Tibial nerve (tissue), 4 donors: ENCODE measurements around the gene FGFR1OP2. TPM values are rescaled to one million over a fixed set of nuclear protein-coding genes. Genes with fewer than 3 reads are reported as not detected.

ENCODE experiments used
- DNase-seq, 2 donors: peaks; one replicate each; pipeline ENCODE4 v3.0.0-alpha.2; 2019; ENCODE audit warnings: low spot score in 2 of 2
- H3K27ac ChIP-seq, 4 donors: fragments of 200-600 bp; sonication (generic) in 3 of 4; one replicate each; pipeline ENCODE4 v1.5.1; 2017 to 2019; ENCODE audit warnings: mild to moderate bottlenecking in 1 of 4
- H3K27me3 ChIP-seq, 2 donors: fragments of 200-600 bp; sonication (generic) in 1 of 2; one replicate each; pipeline versions ENCODE4 v1.5.1 to v1.6.0; 2017 to 2019
- H3K36me3 ChIP-seq, 3 donors: fragments of 200-600 bp; sonication (generic); one replicate each; pipeline ENCODE4 v1.5.1; 2018 to 2019
- H3K4me1 ChIP-seq, 4 donors: fragments of 200-600 bp; sonication (generic) in 3 of 4; one replicate each; pipeline ENCODE4 v1.5.1; 2017 to 2019
- H3K4me3 ChIP-seq, 4 donors: fragments of 200-600 bp; sonication (generic) in 3 of 4; one replicate each; pipeline ENCODE4 v1.5.1; 2017 to 2019; ENCODE audit warnings: mild to moderate bottlenecking in 1 of 4, moderate library complexity in 1 of 4
- H3K9me3 ChIP-seq, 4 donors: fragments of 200-600 bp; sonication (generic) in 3 of 4; one replicate each; pipeline ENCODE4 v1.5.1; 2017 to 2019
- EP300 ChIP-seq, 2 donors: sonication (generic); formaldehyde crosslinking; IDR thresholded peaks; one replicate each; pipeline ENCODE4 v1.6.1; 2017; ENCODE audit warnings: antibody characterized with exemption in 2 of 2, mild to moderate bottlenecking in 1 of 2
- POLR2A ChIP-seq, 2 donors: fragments of 450-650 bp; IDR thresholded peaks; one replicate each; pipeline ENCODE4 v1.6.1; 2017; ENCODE audit warnings: antibody characterized with exemption in 2 of 2, mild to moderate bottlenecking in 2 of 2, moderate library complexity in 2 of 2
- WGBS, 2 donors: methylation state at CpG; one replicate each; pipeline ENCODE4 v1.1.5; 2018; 5-methylcytosine and 5-hydroxymethylcytosine counted together
- total RNA-seq, 4 donors: library from RNA; depleted of rRNA; stranded (reverse); fragments of >200 nt; gene quantifications; one replicate each; pipeline ENCODE4 v1.1.0, GENCODE V29; 2016
- TF ChIP-seq, protein P1 (sequence below), 5 experiments: fragments of 200-600 bp in 3 of 5; fragments of 450-650 bp in 2 of 5; sonication (generic) in 3 of 5; IDR thresholded peaks; one replicate each; pipeline ENCODE4 v1.5.1; 2016 to 2019; ENCODE audit warnings: antibody characterized with exemption in 5 of 5, mild to moderate bottlenecking in 3 of 5, moderate library complexity in 2 of 5

The FGFR1OP2 gene
- total RNA-seq, 4 donors from 2014 or later, result 106 to 142 (median 129) TPM

DNA sequence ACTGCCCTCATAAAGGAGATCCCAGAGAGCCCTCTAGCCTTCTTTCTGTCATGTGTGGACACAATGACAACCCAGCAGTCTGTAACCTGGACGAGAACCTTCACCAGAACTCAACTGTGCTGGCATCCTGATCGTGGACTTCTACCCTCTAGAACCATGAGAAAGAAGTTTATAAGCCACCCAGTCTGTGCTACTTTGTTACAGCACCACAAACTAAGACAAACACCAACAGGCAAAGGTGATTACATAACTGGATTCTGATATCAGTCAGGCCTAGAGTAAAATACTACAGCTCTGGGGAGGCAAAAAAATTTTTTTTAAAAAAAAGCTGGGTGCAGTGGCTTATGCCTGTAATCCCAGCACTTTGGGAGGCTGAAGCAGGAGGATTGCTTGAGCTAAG, 57.4 kb downstream of the FGFR1OP2 start:
- no peak overlapping the region for H3K27ac ChIP-seq
- DNase-seq, result no peak
- no peak for TF ChIP-seq EP300 (IDR thresholded peaks at IDR 0.05)
- no peak for TF ChIP-seq POLR2A (IDR thresholded peaks at IDR 0.05)
- TF ChIP-seq, protein P1, sequence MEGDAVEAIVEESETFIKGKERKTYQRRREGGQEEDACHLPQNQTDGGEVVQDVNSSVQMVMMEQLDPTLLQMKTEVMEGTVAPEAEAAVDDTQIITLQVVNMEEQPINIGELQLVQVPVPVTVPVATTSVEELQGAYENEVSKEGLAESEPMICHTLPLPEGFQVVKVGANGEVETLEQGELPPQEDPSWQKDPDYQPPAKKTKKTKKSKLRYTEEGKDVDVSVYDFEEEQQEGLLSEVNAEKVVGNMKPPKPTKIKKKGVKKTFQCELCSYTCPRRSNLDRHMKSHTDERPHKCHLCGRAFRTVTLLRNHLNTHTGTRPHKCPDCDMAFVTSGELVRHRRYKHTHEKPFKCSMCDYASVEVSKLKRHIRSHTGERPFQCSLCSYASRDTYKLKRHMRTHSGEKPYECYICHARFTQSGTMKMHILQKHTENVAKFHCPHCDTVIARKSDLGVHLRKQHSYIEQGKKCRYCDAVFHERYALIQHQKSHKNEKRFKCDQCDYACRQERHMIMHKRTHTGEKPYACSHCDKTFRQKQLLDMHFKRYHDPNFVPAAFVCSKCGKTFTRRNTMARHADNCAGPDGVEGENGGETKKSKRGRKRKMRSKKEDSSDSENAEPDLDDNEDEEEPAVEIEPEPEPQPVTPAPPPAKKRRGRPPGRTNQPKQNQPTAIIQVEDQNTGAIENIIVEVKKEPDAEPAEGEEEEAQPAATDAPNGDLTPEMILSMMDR (IDR thresholded peaks at IDR 0.05), result no peak
- no peaks in the 10 kb centered on the region for H3K9me3 ChIP-seq
- 82 to 88% methylated on average over 2 of the region's 2 CpGs for WGBS, 2 donors
- H3K27me3 ChIP-seq, result no peaks in the 10 kb centered on the region
- no peak overlapping the region for H3K4me3 ChIP-seq
- H3K36me3 ChIP-seq, result peaks cover 0 to 75% (median 11%) of the 10 kb centered on the region in 3 donors
- no peaks in the 10 kb centered on the region for H3K4me1 ChIP-seq

DNA sequence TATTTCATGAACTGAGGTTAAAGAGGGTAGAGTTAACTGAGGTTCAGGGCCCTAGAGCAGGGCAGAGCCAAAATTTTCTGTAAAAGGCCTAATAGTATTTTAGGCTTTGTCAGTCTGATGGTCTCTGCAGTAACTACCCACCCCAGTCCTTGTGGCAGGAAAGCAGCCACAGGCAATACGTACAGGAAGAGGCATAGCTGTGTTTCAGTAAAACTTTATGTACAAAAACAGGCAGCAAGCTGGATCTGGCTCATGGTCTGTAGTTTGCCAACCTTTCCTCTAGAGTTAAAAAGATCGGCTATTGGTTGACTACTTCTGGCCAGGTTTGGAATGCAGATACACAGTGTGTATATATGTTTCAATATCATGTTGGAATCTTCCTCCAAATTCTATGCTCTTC, 58.7 kb downstream of the FGFR1OP2 start:
- H3K4me3 ChIP-seq, result no peak overlapping the region
- H3K9me3 ChIP-seq, result no peaks in the 10 kb centered on the region

DNA sequence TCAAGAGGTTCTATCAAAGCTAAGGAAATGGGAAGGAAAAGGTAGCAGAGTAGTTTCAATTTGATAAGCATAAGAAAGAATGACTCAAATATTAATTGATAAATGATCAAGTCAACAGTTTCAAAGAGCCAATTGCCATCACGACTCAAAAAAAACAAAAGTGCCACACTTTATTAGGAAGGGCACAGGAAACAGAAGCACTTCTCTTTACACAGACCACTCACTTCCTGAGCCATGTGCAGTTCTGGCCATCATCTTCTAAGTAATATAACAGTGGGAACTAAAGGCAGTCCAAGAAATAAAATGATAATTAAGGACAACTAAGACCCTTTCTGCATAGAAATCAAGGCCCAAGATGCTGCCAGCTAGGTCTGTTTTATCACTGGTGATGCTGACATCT, 62.7 kb downstream of the FGFR1OP2 start:
- Histone ChIP-seq H3K36me3 (peaks cover 0 to 35% (median 0%) of the 10 kb centered on the region in 3 donors), H3K4me1 (peaks cover 0 to 31% (median 0%) of the 10 kb centered on the region in 4 donors), H3K27me3 (no peaks in the 10 kb centered on the region), H3K27ac (no peak overlapping the region), H3K9me3 (no peaks in the 10 kb centered on the region), H3K4me3 (no peak overlapping the region)
- DNase-seq, result no peak
- WGBS, 2 donors, result 30 to 49% methylated on average over 1 of the region's 1 CpG
- no peak for TF ChIP-seq POLR2A (IDR thresholded peaks at IDR 0.05)
- no peak for TF ChIP-seq EP300 (IDR thresholded peaks at IDR 0.05)
- TF ChIP-seq, protein P1 (IDR thresholded peaks at IDR 0.05), result no peak

More for the DNA sequence above, 58.7 kb downstream of the FGFR1OP2 start:
- peak overlapping the region in 1 of 4 donors; percentile 9 for H3K27ac ChIP-seq
- no peaks in the 10 kb centered on the region for H3K27me3 ChIP-seq
- H3K4me1 ChIP-seq, result peaks cover 0 to 5% (median 0%) of the 10 kb centered on the region in 4 donors
- WGBS, 2 donors, result 88% methylated on average over 2 of the region's 2 CpGs
- TF ChIP-seq, protein P1 (IDR thresholded peaks at IDR 0.05), result no peak
- DNase-seq, result no peak
- peaks cover 0 to 70% (median 10%) of the 10 kb centered on the region in 3 donors for H3K36me3 ChIP-seq

DNA sequence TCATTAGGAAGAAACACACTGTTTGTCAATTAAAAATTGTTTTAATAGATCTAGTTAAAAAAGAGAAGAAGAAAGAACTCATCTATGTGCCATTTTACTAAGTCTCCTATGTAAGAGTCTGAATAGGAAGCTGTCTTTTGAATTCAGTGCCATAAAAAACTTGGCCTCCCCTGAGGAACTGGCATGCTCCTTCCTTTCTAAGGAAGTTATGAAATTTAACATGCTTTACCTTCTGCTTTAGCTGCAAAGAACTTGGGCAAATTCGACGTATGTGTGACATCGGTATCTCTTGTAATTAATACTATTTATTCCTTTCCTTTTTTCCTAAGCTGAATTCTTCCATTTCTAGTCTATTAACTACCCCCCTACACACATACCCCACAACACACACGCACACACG, 63.4 kb downstream of the FGFR1OP2 start:
- Histone ChIP-seq H3K4me3 (no peak overlapping the region), H3K27ac (no peak overlapping the region), H3K36me3 (peaks cover 0 to 32% (median 0%) of the 10 kb centered on the region in 3 donors), H3K27me3 (no peaks in the 10 kb centered on the region), H3K9me3 (no peaks in the 10 kb centered on the region), H3K4me1 (peaks cover 0 to 36% (median 0%) of the 10 kb centered on the region in 4 donors)
- DNase-seq, result no peak
- WGBS, 2 donors, result 88 to 89% methylated on average over 5 of the region's 5 CpGs
- TF ChIP-seq EP300 (IDR thresholded peaks at IDR 0.05) (peak in 1 of 2 donors; percentile 9), POLR2A (IDR thresholded peaks at IDR 0.05) (no peak)

DNA sequence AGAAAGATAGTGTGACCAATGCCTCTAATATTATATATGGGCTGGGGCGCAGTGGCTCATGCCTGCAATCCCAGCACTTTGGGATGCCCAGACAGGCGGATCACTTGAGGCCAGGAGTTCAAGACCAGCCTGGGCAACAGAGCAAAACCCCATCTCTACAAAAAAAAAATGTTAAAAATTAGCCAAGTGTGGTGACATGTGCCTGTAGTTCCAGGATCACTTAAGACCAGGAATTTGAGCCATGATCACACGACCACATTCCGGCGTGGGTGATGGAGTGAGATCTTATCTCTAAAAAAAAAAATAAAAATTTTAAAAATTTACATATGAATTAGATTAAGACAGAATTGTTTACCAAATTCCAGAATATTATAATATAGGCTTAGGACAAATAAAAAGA, 63.9 kb downstream of the FGFR1OP2 start:
- no peaks in the 10 kb centered on the region for H3K27me3 ChIP-seq
- H3K36me3 ChIP-seq, result peaks cover 0 to 27% (median 0%) of the 10 kb centered on the region in 3 donors
- H3K4me3 ChIP-seq, result no peak overlapping the region
- peaks cover 0 to 40% (median 0%) of the 10 kb centered on the region in 4 donors for H3K4me1 ChIP-seq
- H3K9me3 ChIP-seq, result no peaks in the 10 kb centered on the region
- no peak for TF ChIP-seq POLR2A (IDR thresholded peaks at IDR 0.05)
- no peak for TF ChIP-seq EP300 (IDR thresholded peaks at IDR 0.05)
- TF ChIP-seq, protein P1 (IDR thresholded peaks at IDR 0.05), result no peak
- no peak overlapping the region for H3K27ac ChIP-seq
- 75 to 92% methylated on average over 5 of the region's 5 CpGs for WGBS, 2 donors
- no peak for DNase-seq
